Measurements from ENCODE around the gene MARK3. TPM values are rescaled to one million over a fixed set of nuclear protein-coding genes. Genes with fewer than 3 reads are reported as not detected.

The MARK3 gene
- total and polyA plus RNA-seq, 2 of the 4 experiments (the other 2 are of a cell fraction): 78.5 to 80.5 TPM

- dilution Hi-C loops (cut with HindIII; ENCODE audit: low sequenced_read_pairs, unreplicated experiment): no loop called here
- H4K5ac ChIP-seq (ENCODE audit: low read depth, low read length): no peak overlapping the region
- no peak overlapping the region for H3K27ac ChIP-seq (ENCODE audit: insufficient read depth, low read length)
- ChIA-PET POLR2A (ENCODE audit: unreplicated experiment) (no interaction called here), CTCF (interaction anchor here (1.1 kb wide), 1 partner anchor 12 kb away, joined by 3 read pairs; no protein-coding TSS in a partner anchor)
- ATAC-seq (ENCODE audit: low read depth) (no peak), DNase-seq (no peak)
- H3K4me2 ChIP-seq (ENCODE audit: low read depth, low read length): no peak overlapping the region
- H3K14ac ChIP-seq (replicated peaks; ENCODE audit: low read depth, low read length): no peak overlapping the region
- H3K9me1 ChIP-seq (ENCODE audit: insufficient read depth, low read length): peaks cover 8% of the 10 kb centered on the region; the same call in 1 of the 2 replicates
- no peak overlapping the region for H4K8ac ChIP-seq (ENCODE audit: low read depth in 2 of 2, low read length in 2 of 2)
- H2BK5ac ChIP-seq (ENCODE audit: low read depth, low read length, poor library complexity, severe bottlenecking): no peak overlapping the region
- 96% methylated on average over 5 of the region's 11 CpGs; no CpG with 5 or more reads in 1 of the 2 experiments for WGBS, 2 experiments (ENCODE audit: extremely low coverage in 2 of 2, insufficient read length in 1 of 2)
- H4K20me1 ChIP-seq (ENCODE audit: insufficient read depth, low read length): peaks cover 21% of the 10 kb centered on the region
- H3K36me3 ChIP-seq (ENCODE audit: control insufficient read depth, insufficient read depth, low read length): 0 out of 2 replicates have a peak, but pooled peaks cover 3% of the 10 kb centered on the region
- H3K9me3 ChIP-seq (ENCODE audit: control insufficient read depth, insufficient read depth, low read length): no peaks in the 10 kb centered on the region
- in situ Hi-C loops (cut with MboI; ENCODE audit: low sequenced_read_pairs): no loop called here
- no peak overlapping the region for H3K4me3 ChIP-seq (ENCODE audit: insufficient read depth, low read depth, low read length)
- no peak overlapping the region for H2BK20ac ChIP-seq (ENCODE audit: low read depth, low read length)
- H3K18ac ChIP-seq (ENCODE audit: low read depth, low read length): no peak overlapping the region
- no peak overlapping the region for H3K23ac ChIP-seq (ENCODE audit: low read depth, low read length)
- intact Hi-C loops (cut with micrococcal nuclease): no loop called here
- no peak overlapping the region for H3K56ac ChIP-seq (ENCODE audit: extremely low read depth, insufficient read depth, low read length)
- no peak overlapping the region for H2BK120ac ChIP-seq (ENCODE audit: low read depth, low read length)
- peaks cover 7 to 40% of the 10 kb centered on the region in 2 experiments for H3K79me1 ChIP-seq (ENCODE audit: low read depth in 1 of 2, low read length in 2 of 2)
- H3K4ac ChIP-seq (ENCODE audit: low read depth, low read length): peak overlapping the region; percentile 53
- no TSS peak for BruUV-seq (replicated peaks)
- H2AFZ ChIP-seq (replicated peaks; ENCODE audit: low read length, poor library complexity): no peak overlapping the region
- TF ChIP-seq MAFK (IDR thresholded peaks at IDR 0.05; ENCODE audit: low read depth, low read length) (no peak), RAD21 (IDR thresholded peaks at IDR 0.05; ENCODE audit: low read length) (no peak), SMC3 (IDR thresholded peaks at IDR 0.05; ENCODE audit: low read depth, low read length) (no peak), USF2 (IDR thresholded peaks at IDR 0.05; ENCODE audit: low read depth, low read length) (no peak), NFE2L2 (IDR thresholded peaks at IDR 0.05; ENCODE audit: low read depth, low read length) (no peak), CEBPB (IDR thresholded peaks at IDR 0.05; ENCODE audit: low read depth, low read length) (no peak), FOS (IDR thresholded peaks at IDR 0.05; ENCODE audit: low read depth, low read length) (no peak), CHD1 (IDR thresholded peaks at IDR 0.05; ENCODE audit: low read depth, low read length) (no peak)
- TF ChIP-seq, protein P1, sequence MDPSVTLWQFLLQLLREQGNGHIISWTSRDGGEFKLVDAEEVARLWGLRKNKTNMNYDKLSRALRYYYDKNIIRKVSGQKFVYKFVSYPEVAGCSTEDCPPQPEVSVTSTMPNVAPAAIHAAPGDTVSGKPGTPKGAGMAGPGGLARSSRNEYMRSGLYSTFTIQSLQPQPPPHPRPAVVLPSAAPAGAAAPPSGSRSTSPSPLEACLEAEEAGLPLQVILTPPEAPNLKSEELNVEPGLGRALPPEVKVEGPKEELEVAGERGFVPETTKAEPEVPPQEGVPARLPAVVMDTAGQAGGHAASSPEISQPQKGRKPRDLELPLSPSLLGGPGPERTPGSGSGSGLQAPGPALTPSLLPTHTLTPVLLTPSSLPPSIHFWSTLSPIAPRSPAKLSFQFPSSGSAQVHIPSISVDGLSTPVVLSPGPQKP (IDR thresholded peaks at IDR 0.05; ENCODE audit: borderline replicate concordance, low read depth, low read length): no peak
- H3K27me3 ChIP-seq (ENCODE audit: control insufficient read depth, insufficient read depth, low read length): no peaks in the 10 kb centered on the region
- peaks cover 14% of the 10 kb centered on the region for H3K4me1 ChIP-seq (ENCODE audit: control insufficient read depth, insufficient read depth, low read length)
- H3K9ac ChIP-seq (ENCODE audit: low read depth, low read length): no peak overlapping the region
- no peak overlapping the region for H2AK9ac ChIP-seq (replicated peaks; ENCODE audit: low read depth, low read length, poor library complexity)
- no peak overlapping the region for H4K91ac ChIP-seq (ENCODE audit: insufficient read depth, low read depth, low read length)
- no peak overlapping the region for H2BK15ac ChIP-seq (ENCODE audit: low read depth, low read length)
- H2AK5ac ChIP-seq (ENCODE audit: low read depth, low read length): no peak overlapping the region
Measured at GRCh38 chr14:103552846-103553210, 167.6 kb downstream of the MARK3 start.

Measured in IMR-90 (cell line).